AG09309 (cell line): ENCODE data around the gene ADAMTSL4.
"Not testable (repeated sequence)": the region's sequence is repeated elsewhere in the genome, so short reads cannot be mapped to it uniquely, and the experiment has no call there.

Experiments
- DNase-seq: peaks from one replicate; pipeline ENCODE4 v3.0.0-alpha.2; 2010; ENCODE audit warnings: low read depth
- H3K4me3 ChIP-seq: 2 replicates; pipeline ENCODE4 v1.5.1; 2011; ENCODE audit warnings: mild to moderate bottlenecking, low read depth, low read length, moderate library complexity; ENCODE audit not compliant: control insufficient read depth
- CTCF ChIP-seq: IDR thresholded peaks from 2 replicates; pipeline ENCODE4 v1.5.1; 2011; ENCODE audit warnings: mild to moderate bottlenecking, low read depth, low read length, inconsistent platforms; ENCODE audit not compliant: insufficient read depth, control insufficient read depth; ENCODE audit errors: missing control alignments

Gene ADAMTSL4

DNA sequence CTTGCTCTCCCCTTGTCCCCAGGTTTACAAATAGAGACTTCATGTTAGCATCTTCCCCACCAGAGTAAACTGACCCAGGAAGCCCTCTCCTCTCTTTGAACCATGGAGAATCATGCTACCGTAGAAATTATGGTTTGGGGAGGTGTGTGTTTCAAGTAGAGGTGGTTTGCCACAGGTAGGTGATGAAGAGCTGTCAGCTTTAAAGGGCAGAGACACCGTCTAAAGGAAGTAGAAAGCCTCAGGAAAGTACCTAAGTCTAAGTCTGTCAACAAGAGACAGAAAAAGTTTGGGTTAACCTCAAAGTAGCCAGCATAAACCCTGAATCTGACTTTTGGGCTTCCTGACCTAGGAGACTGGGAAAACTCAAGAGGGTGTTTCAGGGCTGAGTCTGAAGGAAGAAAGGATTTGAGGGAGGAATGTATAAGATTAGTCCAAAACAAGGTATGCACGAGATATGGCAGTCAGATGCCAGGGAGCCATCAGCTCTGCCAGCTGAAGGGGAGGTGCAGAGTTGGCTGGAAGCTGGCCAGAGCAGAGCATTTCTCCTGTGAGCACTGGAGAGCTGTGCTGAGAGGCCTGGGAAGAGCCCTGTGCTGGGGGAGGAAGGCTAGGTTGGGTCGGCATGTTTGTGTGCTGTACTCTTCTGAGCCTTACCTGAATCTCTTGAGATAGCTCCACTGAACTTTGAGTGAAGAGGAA, 14.3 kb downstream of the ADAMTSL4 start:
- DNase-seq: no peak
- TF ChIP-seq CTCF: no peak
- H3K4me3 ChIP-seq: no peak overlapping the region

- no peak for DNase-seq
- TF ChIP-seq CTCF: no peak
These were observed 15.1 kb downstream of the ADAMTSL4 start for GRCh38 chr1:150564051-150564991.

GRCh38 chr1:150565240-150565991, 16.2 kb downstream of the ADAMTSL4 start:
- not testable (repeated sequence) for DNase-seq, H3K4me3 ChIP-seq

More at GRCh38 chr1:150564051-150564991, 15.1 kb downstream of the ADAMTSL4 start:
- no peak overlapping the region for H3K4me3 ChIP-seq

GRCh38 chr1:150566589-150567340, 17.6 kb downstream of the ADAMTSL4 start:
- TF ChIP-seq CTCF: no peak
- H3K4me3 ChIP-seq: no peak overlapping the region
- DNase-seq: no peak

GRCh38 chr1:150567341-150567716, 18.1 kb downstream of the ADAMTSL4 start:
- no peak for TF ChIP-seq CTCF
- no peak for DNase-seq
- H3K4me3 ChIP-seq: no peak overlapping the region

DNA sequence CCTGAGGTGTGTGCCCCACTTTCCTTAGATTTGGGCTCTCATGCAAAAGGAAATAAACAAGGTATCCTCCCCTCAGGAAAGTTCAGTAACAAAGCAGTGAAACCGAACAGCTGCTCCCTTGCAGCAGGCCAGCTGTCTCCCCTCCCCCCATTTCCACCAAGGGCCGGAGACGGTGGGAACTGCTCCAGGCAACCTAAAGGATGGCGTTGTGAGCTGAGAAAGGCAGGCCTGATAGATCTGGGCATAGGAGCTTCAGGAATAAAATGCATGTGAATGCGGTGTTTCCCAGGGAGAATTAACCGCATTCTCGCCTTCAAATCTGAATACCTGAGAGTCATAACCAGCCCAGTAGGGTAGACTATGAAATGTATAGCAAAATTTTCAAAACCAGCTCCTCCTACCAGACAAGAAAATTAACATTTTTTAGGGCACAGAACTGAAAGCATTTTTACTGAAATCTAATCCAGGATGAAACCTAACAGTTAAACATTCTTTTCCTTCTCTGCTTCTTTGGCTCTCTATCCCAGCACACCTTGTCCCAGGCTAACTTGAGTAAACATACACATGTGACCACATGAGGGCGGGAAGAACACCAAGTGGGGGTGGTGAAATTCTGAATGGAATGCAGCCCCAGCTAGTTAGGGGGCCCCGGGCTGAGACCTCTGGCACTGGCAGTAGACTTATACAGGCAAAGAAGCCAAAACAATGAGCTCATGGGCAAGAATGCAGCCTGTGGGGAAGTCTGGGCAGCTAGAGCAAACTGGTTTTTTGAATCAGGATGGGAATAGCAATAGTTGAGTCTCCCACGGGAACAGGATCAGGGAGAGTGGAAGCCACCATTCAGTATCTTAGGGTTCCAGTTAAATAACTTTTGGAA, 18.7 kb downstream of the ADAMTSL4 start:
- DNase-seq: peak; percentile 95
- no peak overlapping the region for H3K4me3 ChIP-seq
- TF ChIP-seq CTCF: no peak
